H1 (cell line): ENCODE measurements around the gene FOXF2. TPM values are rescaled to one million over a fixed set of nuclear protein-coding genes. Genes with fewer than 3 reads are reported as not detected.

Experiments used
- CREB1 ChIP-seq: IDR thresholded peaks from 2 replicates; pipeline ENCODE4 v1.6.1; 2012; ENCODE audit warnings: inconsistent platforms
- CTCF ChIP-seq, 3 experiments: IDR thresholded peaks; 1 replicate in 2 of 3; 2 replicates in 1 of 3; pipeline versions ENCODE4 v1.5.1 to v1.6.1; 2011; ENCODE audit warnings: low read length in 3 of 3, mild to moderate bottlenecking in 3 of 3, inconsistent platforms in 2 of 3, low read depth in 1 of 3, moderate library complexity in 1 of 3; ENCODE audit not compliant: insufficient read depth in 1 of 3; ENCODE audit errors: control extremely low read depth in 1 of 3
- SP2 ChIP-seq: IDR thresholded peaks from 2 replicates; pipeline ENCODE4 v1.6.1; 2012; ENCODE audit warnings: mild to moderate bottlenecking, low read length, inconsistent platforms
- SUZ12 ChIP-seq: fragments of 200-600 bp; sonication (generic); IDR thresholded peaks from 2 replicates; pipeline ENCODE4 v1.6.1; 2012; ENCODE audit warnings: mild to moderate bottlenecking, inconsistent platforms, low read length, moderate library complexity, mixed read lengths
- TEAD4 ChIP-seq: IDR thresholded peaks from 2 replicates; pipeline ENCODE4 v1.6.1; 2012; ENCODE audit warnings: low read depth, low read length, inconsistent platforms, mixed read lengths
- polyA plus RNA-seq, 7 experiments: library from polyadenylated mRNA; depleted of rRNA in 3 of 7; stranded (reverse) in 5 of 7; unstranded in 2 of 7; fragments of >200 nt in 5 of 7; fragments of 200-250 nt in 2 of 7; gene quantifications; 1 replicate in 5 of 7; 2 replicates in 1 of 7; 4 replicates in 1 of 7; pipeline versions ENCODE4 v1.2.1 to v1.2.3, GENCODE V29; 2011 to 2013; ENCODE audit warnings: missing spikeins in 2 of 7, mixed read lengths in 2 of 7
- total RNA-seq: library from RNA; stranded (reverse); fragmentation: NEBNext Ultra II Directional; extraction: Animal tissue kit (Norgen Biotek cat#: 25700); gene quantifications from 2 replicates; pipeline ENCODE4 v1.2.1, GENCODE V29; 2021

The FOXF2 gene
- total and polyA plus RNA-seq, 2 of the 8 experiments (the other 6 are each of a cell fraction or from before 2014, with no cell fraction given): 0.05 TPM; not detected in 1

- no peak for TF ChIP-seq SP2
- TF ChIP-seq CTCF (IDR thresholded peaks at IDR 0.05; ENCODE audit: control extremely low read depth in 1 of 3, insufficient read depth in 1 of 3, low read depth in 1 of 3, low read length in 3 of 3): no peak
- no peak for TF ChIP-seq SUZ12
- no peak for TF ChIP-seq TEAD4
- TF ChIP-seq CREB1: no peak
Observed at GRCh38 chr6:1383729-1384548, 5.4 kb upstream of the FOXF2 start (continued).
